PC-3 (cell line): Measurements from ENCODE around the gene FKBP9. TPM values are rescaled to one million over a fixed set of nuclear protein-coding genes. Genes with fewer than 3 reads are reported as not detected.
A peak's percentile ranks its signal among the peaks of the same experiment; 100 is the strongest.

Source experiments
- ATAC-seq: fragments of 200-7000 bp; cut with Tn5 transposase; 2 replicates; pipeline ENCODE4 v1.9.1; 2020; ENCODE audit warnings: mild to moderate bottlenecking, moderate library complexity
- BruUV-seq: library from RNA; stranded (reverse); fragments of 400-500 nt; replicated peaks from 2 replicates; lab custom pipeline; 2021; lab: Mats Ljungman, UMichigan
- CTCF ChIA-PET: fragments of 300-600 bp; sonication (Branson Sonifier 250); formaldehyde crosslinking; loops from one replicate; lab custom pipeline; 2022; ENCODE audit warnings: antibody characterized with exemption; lab: Charles Lee
- POLR2A ChIA-PET: fragments of 300-600 bp; sonication (Branson Sonifier 250); formaldehyde crosslinking; loops from one replicate; lab custom pipeline; 2022; ENCODE audit warnings: antibody characterized with exemption; ENCODE audit not compliant: unreplicated experiment; lab: Charles Lee
- DNase-seq: peaks from one replicate; pipeline ENCODE4 v3.0.0-alpha.2; 2015
- H2AFZ ChIP-seq: fragments of 300-600 bp; sonication (generic); 2 replicates; pipeline ENCODE4 v1.6.0; 2016; ENCODE audit warnings: antibody characterized with exemption, low read length
- H3F3A ChIP-seq: fragments of 300-600 bp; sonication (generic); one replicate; pipeline ENCODE4 v1.6.0; 2017; ENCODE audit warnings: antibody characterized with exemption, low read length, control low read depth, mild to moderate bottlenecking; ENCODE audit not compliant: unreplicated experiment
- H3K27ac ChIP-seq: fragments of 300-600 bp; sonication (generic); 2 replicates; pipeline ENCODE4 v1.5.1; 2016; ENCODE audit warnings: mild to moderate bottlenecking, low read length
- H3K27me3 ChIP-seq: fragments of 300-600 bp; sonication (generic); 2 replicates; pipeline ENCODE4 v1.6.1; 2016; ENCODE audit warnings: low read length, mixed read lengths
- H3K36me3 ChIP-seq: fragments of 300-600 bp; sonication (generic); 2 replicates; pipeline ENCODE4 v1.6.1; 2016; ENCODE audit warnings: low read depth, mixed run types, low read length, mixed read lengths
- H3K4me1 ChIP-seq: fragments of 300-600 bp; sonication (generic); 2 replicates; pipeline ENCODE4 v1.5.1; 2016; ENCODE audit warnings: low read length; ENCODE audit not compliant: insufficient read depth
- H3K4me2 ChIP-seq: fragments of 300-600 bp; sonication (generic); 2 replicates; pipeline ENCODE4 v1.6.0; 2016; ENCODE audit warnings: low read length
- H3K4me3 ChIP-seq: fragments of 300-600 bp; sonication (generic); 2 replicates; pipeline ENCODE4 v1.5.1; 2016; ENCODE audit warnings: mild to moderate bottlenecking, low read length, mixed read lengths
- H3K79me2 ChIP-seq: fragments of 300-600 bp; sonication (generic); 2 replicates; pipeline ENCODE4 v1.6.1; 2017; ENCODE audit warnings: low read length, mixed read lengths
- H3K9ac ChIP-seq: fragments of 300-600 bp; sonication (generic); 2 replicates; pipeline ENCODE4 v1.6.0; 2016; ENCODE audit warnings: mild to moderate bottlenecking, low read length
- H3K9me2 ChIP-seq: fragments of 300-600 bp; sonication (generic); replicated peaks from 2 replicates; pipeline ENCODE4 v1.6.1; 2016; ENCODE audit warnings: mixed run types, low read length, mixed read lengths
- H3K9me3 ChIP-seq: fragments of 300-600 bp; sonication (generic); 2 replicates; pipeline ENCODE4 v1.6.1; 2016; ENCODE audit warnings: low read length, mixed read lengths
- H4K20me1 ChIP-seq: fragments of 300-600 bp; sonication (generic); 2 replicates; pipeline ENCODE4 v1.6.1; 2016; ENCODE audit warnings: low read length, mixed read lengths
- EZH2 ChIP-seq: fragments of 300-600 bp; sonication (generic); IDR thresholded peaks from one replicate; pipeline ENCODE4 v1.6.1; 2017; ENCODE audit warnings: antibody characterized with exemption, mild to moderate bottlenecking, low read length; ENCODE audit not compliant: unreplicated experiment
- EZH2phosphoT487 ChIP-seq: fragments of 300-600 bp; sonication (generic); IDR thresholded peaks from 2 replicates; pipeline ENCODE4 v1.6.1; 2018; ENCODE audit warnings: mild to moderate bottlenecking, antibody characterized with exemption, low read length, borderline replicate concordance
- intact Hi-C: fragments of 100-400 bp; cut with micrococcal nuclease; formaldehyde crosslinking; loops from 2 replicates; pipeline ENCODE4 v1.9.0; 2023
- total RNA-seq: library from RNA; depleted of rRNA; stranded (reverse); fragments of >200 nt; gene quantifications from 2 replicates; pipeline ENCODE4 v1.2.3, GENCODE V29; 2014
- TF ChIP-seq, protein P1 (sequence below): fragments of 300-600 bp; sonication (generic); conservative IDR thresholded peaks from 2 replicates; pipeline ENCODE4 v1.5.1; 2017; ENCODE audit warnings: antibody characterized with exemption, low read depth, mild to moderate bottlenecking, low read length

FKBP9 gene
- total RNA-seq, 1 experiment from 2014 or later: 63.4 TPM

DNA sequence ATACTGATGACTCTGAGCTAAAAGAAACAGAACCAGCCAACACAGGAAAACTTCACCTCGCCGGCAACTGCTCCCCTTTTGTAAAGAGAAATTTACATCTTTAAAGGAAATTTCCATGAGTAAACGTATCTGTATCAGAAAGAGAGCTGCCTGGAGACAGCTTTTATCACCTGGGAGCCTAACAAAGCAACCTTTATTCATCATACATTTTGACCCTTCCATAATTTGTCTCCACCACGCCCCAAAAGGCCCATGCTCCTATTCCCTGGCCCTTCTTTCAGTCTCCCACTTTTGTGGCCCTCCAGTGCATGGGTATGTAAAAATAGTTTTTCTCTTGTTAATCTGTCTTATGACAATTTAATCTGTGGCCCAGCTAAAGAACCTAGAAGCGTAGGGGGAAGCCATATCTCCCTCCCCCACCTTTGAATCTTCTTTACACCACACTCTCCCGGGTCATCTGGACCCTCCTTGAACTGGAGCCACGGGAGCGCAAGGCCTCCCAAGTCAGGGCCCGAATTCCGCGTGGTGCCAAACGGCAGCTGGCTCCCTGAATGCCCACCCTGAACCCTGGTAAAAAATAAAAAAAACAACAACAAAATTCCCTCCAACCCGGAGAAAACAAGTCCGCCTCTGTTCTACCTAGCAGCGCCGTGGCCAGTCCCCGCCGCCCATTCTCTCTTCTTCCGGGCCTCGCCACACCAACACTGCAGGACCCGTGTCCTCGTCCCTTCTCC lies 15.4 kb upstream of the FKBP9 start:
- TSS peak; percentile 63 for BruUV-seq
- no peaks in the 10 kb centered on the region for H3K27me3 ChIP-seq
- ATAC-seq (no peak), DNase-seq (no peak)
- H3K79me2 ChIP-seq: no peaks in the 10 kb centered on the region
- H3K27ac ChIP-seq: no peak overlapping the region
- no peaks in the 10 kb centered on the region for H3K9me3 ChIP-seq
- TF ChIP-seq, protein P1, sequence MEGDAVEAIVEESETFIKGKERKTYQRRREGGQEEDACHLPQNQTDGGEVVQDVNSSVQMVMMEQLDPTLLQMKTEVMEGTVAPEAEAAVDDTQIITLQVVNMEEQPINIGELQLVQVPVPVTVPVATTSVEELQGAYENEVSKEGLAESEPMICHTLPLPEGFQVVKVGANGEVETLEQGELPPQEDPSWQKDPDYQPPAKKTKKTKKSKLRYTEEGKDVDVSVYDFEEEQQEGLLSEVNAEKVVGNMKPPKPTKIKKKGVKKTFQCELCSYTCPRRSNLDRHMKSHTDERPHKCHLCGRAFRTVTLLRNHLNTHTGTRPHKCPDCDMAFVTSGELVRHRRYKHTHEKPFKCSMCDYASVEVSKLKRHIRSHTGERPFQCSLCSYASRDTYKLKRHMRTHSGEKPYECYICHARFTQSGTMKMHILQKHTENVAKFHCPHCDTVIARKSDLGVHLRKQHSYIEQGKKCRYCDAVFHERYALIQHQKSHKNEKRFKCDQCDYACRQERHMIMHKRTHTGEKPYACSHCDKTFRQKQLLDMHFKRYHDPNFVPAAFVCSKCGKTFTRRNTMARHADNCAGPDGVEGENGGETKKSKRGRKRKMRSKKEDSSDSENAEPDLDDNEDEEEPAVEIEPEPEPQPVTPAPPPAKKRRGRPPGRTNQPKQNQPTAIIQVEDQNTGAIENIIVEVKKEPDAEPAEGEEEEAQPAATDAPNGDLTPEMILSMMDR: no peak
- no peak for TF ChIP-seq EZH2phosphoT487
- no peak for TF ChIP-seq EZH2
- no peak overlapping the region for H2AFZ ChIP-seq
- no peak overlapping the region; the same call in 1 of the 2 replicates for H3K4me3 ChIP-seq
- intact Hi-C loops: loop anchor here (2.0 kb wide), 1 partner anchor 49 kb away; no protein-coding TSS in a partner anchor
- H3K4me1 ChIP-seq: peaks cover 3% of the 10 kb centered on the region; the same call in 1 of the 2 replicates
- ChIA-PET POLR2A (no interaction called here), CTCF (interaction anchor here (0.8 kb wide), 1 partner anchor 193 kb away, joined by 3 read pairs; no protein-coding TSS in a partner anchor)
- peak overlapping the region; percentile 22; the same call in 1 of the 2 replicates for H3K4me2 ChIP-seq
- no peak overlapping the region for H3K9ac ChIP-seq
- H3F3A ChIP-seq: no peaks in the 10 kb centered on the region
- no peaks in the 10 kb centered on the region for H3K36me3 ChIP-seq
- no peaks in the 10 kb centered on the region for H4K20me1 ChIP-seq
- no peaks in the 10 kb centered on the region for H3K9me2 ChIP-seq

DNA sequence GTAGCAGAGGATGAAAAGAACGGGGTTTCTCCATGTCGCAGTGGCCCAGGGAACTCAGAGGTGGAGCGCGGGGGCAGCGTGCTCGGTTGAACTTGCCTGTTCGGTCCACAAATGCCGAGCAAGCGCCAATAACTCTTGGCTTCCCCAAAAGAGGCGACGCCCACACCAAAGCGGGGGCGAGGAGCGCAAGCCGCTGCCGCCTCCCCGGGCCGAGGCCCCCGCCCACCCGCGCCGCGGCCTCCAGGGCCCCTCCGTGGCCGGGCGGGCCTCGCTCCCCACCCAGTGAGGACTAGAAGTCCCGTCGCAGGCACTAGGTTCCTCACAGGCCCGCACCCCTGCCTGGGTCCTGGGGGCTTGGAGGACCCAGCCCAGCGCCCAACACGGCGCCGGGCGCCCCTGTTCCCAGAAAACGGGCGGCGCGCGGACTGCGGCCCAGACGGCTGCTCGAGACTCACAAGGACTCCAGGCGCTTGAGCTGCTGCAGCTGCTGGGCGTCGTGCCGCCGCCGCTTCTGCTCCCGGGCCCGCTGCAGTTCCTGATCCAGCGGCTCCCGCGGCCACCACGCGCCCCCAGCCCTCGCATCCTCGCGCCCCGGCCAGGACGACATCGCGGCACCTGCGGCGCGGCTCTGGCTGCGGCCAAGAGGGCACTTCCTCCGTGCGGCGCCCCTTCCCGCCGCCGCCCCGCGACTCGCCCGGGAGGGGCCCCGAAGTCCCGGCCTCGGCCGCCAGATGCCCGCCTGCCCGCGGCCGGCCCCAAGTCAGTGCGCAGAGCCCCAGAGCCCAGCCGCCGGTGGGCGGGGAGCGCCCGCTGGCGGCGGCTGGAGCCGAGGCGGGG lies 14.6 kb upstream of the FKBP9 start:
- peak overlapping the region; percentile 76 for H3K4me2 ChIP-seq
- H3K27ac ChIP-seq: no peak overlapping the region
- no peaks in the 10 kb centered on the region for H3K9me2 ChIP-seq
- peak overlapping the region; percentile 41; the same call in 1 of the 2 replicates for H3K9ac ChIP-seq
- peak overlapping the region; percentile 65 for H3K4me3 ChIP-seq
- H3K9me3 ChIP-seq: 0 out of 2 replicates have a peak, but pooled peaks cover 4% of the 10 kb centered on the region
- no peaks in the 10 kb centered on the region for H3K36me3 ChIP-seq
- no peaks in the 10 kb centered on the region for H3K79me2 ChIP-seq
- ChIA-PET CTCF (interaction anchor here (0.6 to 1.1 kb wide), 3 partner anchors 37 to 142 kb away, joined by 3 read pairs; no protein-coding TSS in a partner anchor), POLR2A (interaction anchor here (0.6 kb wide), 1 partner anchor 1552 kb away, joined by 3 read pairs; no protein-coding TSS in a partner anchor)
- TF ChIP-seq EZH2 (no peak), EZH2phosphoT487 (no peak)
- TF ChIP-seq, protein P1: no peak; the same call in 1 of the 2 replicates
- DNase-seq (peak; percentile 66), ATAC-seq (peak; percentile 98)
- H2AFZ ChIP-seq: peak overlapping the region; percentile 90
- H3K4me1 ChIP-seq: peaks cover 3% of the 10 kb centered on the region; the same call in 1 of the 2 replicates
- no peaks in the 10 kb centered on the region for H3F3A ChIP-seq
- H3K27me3 ChIP-seq: no peaks in the 10 kb centered on the region
- H4K20me1 ChIP-seq: no peaks in the 10 kb centered on the region
- BruUV-seq: no TSS peak
- intact Hi-C loops: loop anchor here (1.0 to 2.0 kb wide), 3 partner anchors 50 to 142 kb away; no protein-coding TSS in a partner anchor
